SK-N-SH treated with all-trans-retinoic acid at 6 μM for 48 hours (cell line): ENCODE data around the gene SULT1B1.

Experiments
- BACH2 ChIP-seq: fragments of 250-450 bp; sonication (Bioruptor Pico); IDR thresholded peaks from 2 replicates; pipeline ENCODE4 v1.9.0; 2021; ENCODE audit warnings: mild to moderate bottlenecking, borderline replicate concordance
- ESRRG ChIP-seq: fragments of 250-450 bp; sonication (Bioruptor Pico); IDR thresholded peaks from 2 replicates; pipeline ENCODE4 v1.6.1; 2021; ENCODE audit warnings: mild to moderate bottlenecking
- ISL1 ChIP-seq: fragments of 250-450 bp; sonication (Bioruptor Pico); IDR thresholded peaks from 2 replicates; pipeline ENCODE4 v2.1.2; 2022; ENCODE audit warnings: mild to moderate bottlenecking, moderate library complexity
- OSR1 ChIP-seq: fragments of 250-450 bp; sonication (Bioruptor Pico); IDR thresholded peaks from 2 replicates; pipeline ENCODE4 v1.8.0; 2022; ENCODE audit warnings: moderate library complexity, mild to moderate bottlenecking, inconsistent platforms
- SNAI2 ChIP-seq: fragments of 250-450 bp; sonication (Bioruptor Pico); IDR thresholded peaks from 2 replicates; pipeline ENCODE4 v1.5.0; 2020; ENCODE audit warnings: mild to moderate bottlenecking, moderate library complexity
- ZFP30 ChIP-seq: fragments of 450-650 bp; formaldehyde crosslinking; IDR thresholded peaks from 2 replicates; pipeline ENCODE4 v1.5.0; 2022; ENCODE audit warnings: mild to moderate bottlenecking, moderate library complexity
- ZNF8 ChIP-seq: fragments of 450-650 bp; formaldehyde crosslinking; IDR thresholded peaks from 2 replicates; pipeline ENCODE4 v1.5.0; 2020; ENCODE audit warnings: mild to moderate bottlenecking, moderate library complexity
- TF ChIP-seq, protein P1 (sequence below): fragments of 250-450 bp; sonication (Bioruptor Pico); IDR thresholded peaks from 2 replicates; pipeline ENCODE4 v1.5.0; 2020; ENCODE audit warnings: mild to moderate bottlenecking, moderate library complexity
- TF ChIP-seq, protein P2 (sequence below): fragments of 250-450 bp; sonication (Bioruptor Pico); IDR thresholded peaks from 2 replicates; pipeline ENCODE4 v1.8.0; 2020; ENCODE audit warnings: mild to moderate bottlenecking, moderate library complexity, borderline replicate concordance
- TF ChIP-seq, protein P3 (sequence below): fragments of 250-450 bp; sonication (Bioruptor Pico); IDR thresholded peaks from 2 replicates; pipeline ENCODE4 v1.5.1; 2021; ENCODE audit warnings: mild to moderate bottlenecking, moderate library complexity
- TF ChIP-seq, protein P4 (sequence below): fragments of 250-450 bp; sonication (Bioruptor Pico); IDR thresholded peaks from 2 replicates; pipeline ENCODE4 v1.8.0; 2021; ENCODE audit warnings: low read depth, mild to moderate bottlenecking, moderate library complexity, borderline replicate concordance

DNA sequence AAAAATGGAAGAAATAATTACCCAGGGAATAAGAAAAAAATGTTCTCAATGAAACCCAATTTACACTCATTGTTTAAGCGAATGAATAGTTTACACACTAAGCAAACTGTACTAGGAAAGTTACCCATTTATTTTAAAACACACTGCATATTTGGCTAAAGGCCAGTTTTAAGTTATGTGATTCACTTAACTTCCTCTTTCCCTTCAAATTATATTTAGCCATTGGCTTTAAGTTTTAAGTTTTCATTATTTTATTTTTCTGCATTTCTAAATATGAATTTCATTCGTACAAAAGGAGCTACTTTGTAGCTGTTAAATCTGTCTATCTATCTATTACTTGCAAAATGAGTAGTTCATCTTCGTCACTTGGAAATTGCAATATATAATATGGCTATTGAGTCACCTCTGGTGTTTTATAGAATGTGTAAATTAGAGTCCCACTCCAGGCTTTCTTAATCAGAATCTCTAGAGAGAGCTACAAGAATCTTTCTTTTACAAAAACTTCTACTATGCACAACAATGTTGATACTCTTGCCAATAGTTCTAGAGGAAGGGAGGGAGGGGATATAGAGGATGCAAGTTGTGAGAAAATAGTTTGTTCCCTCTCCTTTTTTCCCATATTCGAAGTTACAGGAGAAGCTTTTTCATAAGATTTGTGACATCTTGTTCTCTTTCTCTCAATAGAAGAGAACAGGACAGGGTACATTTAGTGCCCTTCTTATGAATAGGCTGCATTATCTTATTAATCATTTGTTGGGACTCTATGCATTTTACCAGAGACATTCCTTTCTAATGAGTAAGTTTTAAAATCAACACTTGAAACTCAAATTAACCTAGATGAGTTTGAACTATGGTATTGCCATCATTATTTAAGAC, 41.8 kb downstream of the SULT1B1 start:
- TF ChIP-seq, protein P1, sequence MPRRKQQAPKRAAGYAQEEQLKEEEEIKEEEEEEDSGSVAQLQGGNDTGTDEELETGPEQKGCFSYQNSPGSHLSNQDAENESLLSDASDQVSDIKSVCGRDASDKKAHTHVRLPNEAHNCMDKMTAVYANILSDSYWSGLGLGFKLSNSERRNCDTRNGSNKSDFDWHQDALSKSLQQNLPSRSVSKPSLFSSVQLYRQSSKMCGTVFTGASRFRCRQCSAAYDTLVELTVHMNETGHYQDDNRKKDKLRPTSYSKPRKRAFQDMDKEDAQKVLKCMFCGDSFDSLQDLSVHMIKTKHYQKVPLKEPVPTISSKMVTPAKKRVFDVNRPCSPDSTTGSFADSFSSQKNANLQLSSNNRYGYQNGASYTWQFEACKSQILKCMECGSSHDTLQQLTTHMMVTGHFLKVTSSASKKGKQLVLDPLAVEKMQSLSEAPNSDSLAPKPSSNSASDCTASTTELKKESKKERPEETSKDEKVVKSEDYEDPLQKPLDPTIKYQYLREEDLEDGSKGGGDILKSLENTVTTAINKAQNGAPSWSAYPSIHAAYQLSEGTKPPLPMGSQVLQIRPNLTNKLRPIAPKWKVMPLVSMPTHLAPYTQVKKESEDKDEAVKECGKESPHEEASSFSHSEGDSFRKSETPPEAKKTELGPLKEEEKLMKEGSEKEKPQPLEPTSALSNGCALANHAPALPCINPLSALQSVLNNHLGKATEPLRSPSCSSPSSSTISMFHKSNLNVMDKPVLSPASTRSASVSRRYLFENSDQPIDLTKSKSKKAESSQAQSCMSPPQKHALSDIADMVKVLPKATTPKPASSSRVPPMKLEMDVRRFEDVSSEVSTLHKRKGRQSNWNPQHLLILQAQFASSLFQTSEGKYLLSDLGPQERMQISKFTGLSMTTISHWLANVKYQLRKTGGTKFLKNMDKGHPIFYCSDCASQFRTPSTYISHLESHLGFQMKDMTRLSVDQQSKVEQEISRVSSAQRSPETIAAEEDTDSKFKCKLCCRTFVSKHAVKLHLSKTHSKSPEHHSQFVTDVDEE (CRISPR knock-in tag) = no peak
- TF ChIP-seq ISL1 (no peak), ZNF8 (CRISPR knock-in tag) (no peak), OSR1 (CRISPR knock-in tag) (no peak), ESRRG (CRISPR knock-in tag) (no peak), BACH2 (CRISPR knock-in tag) (no peak), SNAI2 (CRISPR knock-in tag) (no peak), ZFP30 (no peak)
- TF ChIP-seq, protein P2, sequence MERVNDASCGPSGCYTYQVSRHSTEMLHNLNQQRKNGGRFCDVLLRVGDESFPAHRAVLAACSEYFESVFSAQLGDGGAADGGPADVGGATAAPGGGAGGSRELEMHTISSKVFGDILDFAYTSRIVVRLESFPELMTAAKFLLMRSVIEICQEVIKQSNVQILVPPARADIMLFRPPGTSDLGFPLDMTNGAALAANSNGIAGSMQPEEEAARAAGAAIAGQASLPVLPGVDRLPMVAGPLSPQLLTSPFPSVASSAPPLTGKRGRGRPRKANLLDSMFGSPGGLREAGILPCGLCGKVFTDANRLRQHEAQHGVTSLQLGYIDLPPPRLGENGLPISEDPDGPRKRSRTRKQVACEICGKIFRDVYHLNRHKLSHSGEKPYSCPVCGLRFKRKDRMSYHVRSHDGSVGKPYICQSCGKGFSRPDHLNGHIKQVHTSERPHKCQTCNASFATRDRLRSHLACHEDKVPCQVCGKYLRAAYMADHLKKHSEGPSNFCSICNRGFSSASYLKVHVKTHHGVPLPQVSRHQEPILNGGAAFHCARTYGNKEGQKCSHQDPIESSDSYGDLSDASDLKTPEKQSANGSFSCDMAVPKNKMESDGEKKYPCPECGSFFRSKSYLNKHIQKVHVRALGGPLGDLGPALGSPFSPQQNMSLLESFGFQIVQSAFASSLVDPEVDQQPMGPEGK (CRISPR knock-in tag) = no peak
- TF ChIP-seq, protein P3, sequence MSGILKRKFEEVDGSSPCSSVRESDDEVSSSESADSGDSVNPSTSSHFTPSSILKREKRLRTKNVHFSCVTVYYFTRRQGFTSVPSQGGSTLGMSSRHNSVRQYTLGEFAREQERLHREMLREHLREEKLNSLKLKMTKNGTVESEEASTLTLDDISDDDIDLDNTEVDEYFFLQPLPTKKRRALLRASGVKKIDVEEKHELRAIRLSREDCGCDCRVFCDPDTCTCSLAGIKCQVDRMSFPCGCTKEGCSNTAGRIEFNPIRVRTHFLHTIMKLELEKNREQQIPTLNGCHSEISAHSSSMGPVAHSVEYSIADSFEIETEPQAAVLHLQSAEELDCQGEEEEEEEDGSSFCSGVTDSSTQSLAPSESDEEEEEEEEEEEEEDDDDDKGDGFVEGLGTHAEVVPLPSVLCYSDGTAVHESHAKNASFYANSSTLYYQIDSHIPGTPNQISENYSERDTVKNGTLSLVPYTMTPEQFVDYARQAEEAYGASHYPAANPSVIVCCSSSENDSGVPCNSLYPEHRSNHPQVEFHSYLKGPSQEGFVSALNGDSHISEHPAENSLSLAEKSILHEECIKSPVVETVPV (CRISPR knock-in tag) = no peak
- TF ChIP-seq, protein P4, sequence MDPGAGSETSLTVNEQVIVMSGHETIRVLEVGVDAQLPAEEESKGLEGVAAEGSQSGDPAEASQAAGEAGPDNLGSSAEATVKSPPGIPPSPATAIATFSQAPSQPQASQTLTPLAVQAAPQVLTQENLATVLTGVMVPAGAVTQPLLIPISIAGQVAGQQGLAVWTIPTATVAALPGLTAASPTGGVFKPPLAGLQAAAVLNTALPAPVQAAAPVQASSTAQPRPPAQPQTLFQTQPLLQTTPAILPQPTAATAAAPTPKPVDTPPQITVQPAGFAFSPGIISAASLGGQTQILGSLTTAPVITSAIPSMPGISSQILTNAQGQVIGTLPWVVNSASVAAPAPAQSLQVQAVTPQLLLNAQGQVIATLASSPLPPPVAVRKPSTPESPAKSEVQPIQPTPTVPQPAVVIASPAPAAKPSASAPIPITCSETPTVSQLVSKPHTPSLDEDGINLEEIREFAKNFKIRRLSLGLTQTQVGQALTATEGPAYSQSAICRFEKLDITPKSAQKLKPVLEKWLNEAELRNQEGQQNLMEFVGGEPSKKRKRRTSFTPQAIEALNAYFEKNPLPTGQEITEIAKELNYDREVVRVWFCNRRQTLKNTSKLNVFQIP (CRISPR knock-in tag) = no peak
